ENCODE results near the gene SARDH. TPM values are rescaled to one million over a fixed set of nuclear protein-coding genes. Genes with fewer than 3 reads are reported as not detected.

Gene SARDH
- total and polyA plus RNA-seq, 2 experiments from 2014 or later = 6.0 to 16.9 TPM

- Histone ChIP-seq H3K4me3 (no peak overlapping the region), H3K9me3 (ENCODE audit: low read depth) (no peaks in the 10 kb centered on the region), H3K27ac (no peak overlapping the region), H3K27me3 (no peaks in the 10 kb centered on the region), H3K36me3 (peaks cover 3% of the 10 kb centered on the region), H3K4me1 (ENCODE audit: low read depth) (no peaks in the 10 kb centered on the region)
- no peak for DNase-seq (ENCODE audit: low read depth in 1 of 2, low spot score in 1 of 2)
- TF ChIP-seq, protein P1, sequence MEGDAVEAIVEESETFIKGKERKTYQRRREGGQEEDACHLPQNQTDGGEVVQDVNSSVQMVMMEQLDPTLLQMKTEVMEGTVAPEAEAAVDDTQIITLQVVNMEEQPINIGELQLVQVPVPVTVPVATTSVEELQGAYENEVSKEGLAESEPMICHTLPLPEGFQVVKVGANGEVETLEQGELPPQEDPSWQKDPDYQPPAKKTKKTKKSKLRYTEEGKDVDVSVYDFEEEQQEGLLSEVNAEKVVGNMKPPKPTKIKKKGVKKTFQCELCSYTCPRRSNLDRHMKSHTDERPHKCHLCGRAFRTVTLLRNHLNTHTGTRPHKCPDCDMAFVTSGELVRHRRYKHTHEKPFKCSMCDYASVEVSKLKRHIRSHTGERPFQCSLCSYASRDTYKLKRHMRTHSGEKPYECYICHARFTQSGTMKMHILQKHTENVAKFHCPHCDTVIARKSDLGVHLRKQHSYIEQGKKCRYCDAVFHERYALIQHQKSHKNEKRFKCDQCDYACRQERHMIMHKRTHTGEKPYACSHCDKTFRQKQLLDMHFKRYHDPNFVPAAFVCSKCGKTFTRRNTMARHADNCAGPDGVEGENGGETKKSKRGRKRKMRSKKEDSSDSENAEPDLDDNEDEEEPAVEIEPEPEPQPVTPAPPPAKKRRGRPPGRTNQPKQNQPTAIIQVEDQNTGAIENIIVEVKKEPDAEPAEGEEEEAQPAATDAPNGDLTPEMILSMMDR (IDR thresholded peaks at IDR 0.05; ENCODE audit: low read depth, low read length) = no peak
These were observed 47.7 kb upstream of the SARDH start for GRCh38 chr9:133785753-133786370.

- Histone ChIP-seq H3K27ac (no peak overlapping the region), H3K36me3 (no peaks in the 10 kb centered on the region), H3K9me3 (ENCODE audit: low read depth) (no peaks in the 10 kb centered on the region), H3K27me3 (no peaks in the 10 kb centered on the region), H3K4me1 (ENCODE audit: low read depth) (no peaks in the 10 kb centered on the region), H3K4me3 (no peak overlapping the region)
- DNase-seq (ENCODE audit: low read depth in 1 of 2, low spot score in 1 of 2) = no peak
- TF ChIP-seq, protein P1 (IDR thresholded peaks at IDR 0.05; ENCODE audit: low read depth, low read length) = no peak
These were observed 46.8 kb upstream of the SARDH start for GRCh38 chr9:133784731-133785561.

DNA sequence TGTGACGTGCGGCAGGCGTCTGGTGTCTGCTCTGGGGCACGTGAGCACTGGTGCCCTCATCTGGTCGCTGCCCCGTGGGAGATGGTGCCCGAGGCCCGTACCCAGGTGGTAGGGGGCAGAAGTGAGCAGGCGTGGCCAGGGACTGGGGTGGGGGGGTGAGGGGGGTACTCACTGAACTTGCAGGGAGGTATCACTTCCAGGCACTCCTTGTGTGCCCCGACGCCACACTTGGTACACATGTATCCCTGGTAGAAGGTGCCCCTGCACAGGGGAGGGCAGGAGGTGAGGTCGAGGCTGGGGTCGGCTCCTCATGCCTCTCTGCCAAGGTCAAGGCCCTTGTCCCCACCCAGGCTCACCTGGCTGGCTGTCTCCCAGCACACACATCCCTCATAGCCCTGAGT, 45.2 kb upstream of the SARDH start:
- Histone ChIP-seq H3K9me3 (ENCODE audit: low read depth) (no peaks in the 10 kb centered on the region), H3K27ac (no peak overlapping the region), H3K27me3 (no peaks in the 10 kb centered on the region), H3K4me3 (no peak overlapping the region), H3K4me1 (ENCODE audit: low read depth) (no peaks in the 10 kb centered on the region), H3K36me3 (no peaks in the 10 kb centered on the region)
- DNase-seq (ENCODE audit: low read depth in 1 of 2, low spot score in 1 of 2) = no peak
- TF ChIP-seq, protein P1 (IDR thresholded peaks at IDR 0.05; ENCODE audit: low read depth, low read length) = no peak

DNA sequence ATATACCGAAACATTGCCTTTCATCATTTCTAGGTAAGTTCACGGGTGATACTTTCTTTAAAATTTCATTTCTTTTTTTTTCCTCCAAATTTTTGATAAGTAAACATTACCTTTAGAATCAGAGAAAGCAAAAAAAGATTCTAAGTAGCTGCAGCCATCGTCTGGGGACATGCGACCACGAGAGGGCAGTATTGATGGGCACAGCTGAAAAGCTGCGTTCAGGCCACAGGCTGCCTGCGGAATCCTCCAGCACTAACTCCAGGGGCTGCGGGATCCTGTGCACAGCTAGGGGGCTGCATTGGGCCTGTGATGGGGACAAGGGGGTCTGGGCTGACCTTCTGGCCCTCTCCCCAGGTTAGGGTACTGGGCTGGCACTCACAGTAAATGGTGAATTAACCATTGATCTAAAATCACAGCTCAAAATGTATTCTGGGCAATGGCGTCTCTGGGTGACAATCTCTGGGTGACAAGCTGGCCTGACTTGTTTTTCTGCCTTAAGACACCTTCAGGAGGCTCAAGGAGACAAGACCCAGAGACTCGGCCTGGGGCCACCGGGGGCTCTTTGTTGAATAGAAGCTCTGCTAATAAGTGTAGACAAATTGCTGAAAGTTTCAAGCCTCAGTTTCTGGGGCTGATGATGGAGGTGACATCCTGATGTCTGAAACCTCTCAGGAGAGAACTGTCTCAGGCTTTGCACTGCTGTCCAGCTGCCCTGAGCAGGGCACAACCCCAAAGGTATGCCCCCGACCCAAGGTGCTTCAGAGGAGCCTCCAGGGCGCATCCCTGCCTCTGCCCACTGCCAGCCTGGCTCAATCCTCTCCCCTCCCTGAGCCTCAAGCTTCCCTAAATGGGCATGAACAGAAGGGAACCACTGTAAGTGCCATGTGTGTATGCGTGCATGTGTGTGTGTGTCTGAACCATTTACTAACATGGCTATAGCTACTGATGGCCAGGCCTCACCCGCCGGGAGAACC, 44.3 kb upstream of the SARDH start:
- peak; percentile 78 to 88 for DNase-seq (ENCODE audit: low read depth in 1 of 2, low spot score in 1 of 2)
- Histone ChIP-seq H3K27me3 (no peaks in the 10 kb centered on the region), H3K36me3 (no peaks in the 10 kb centered on the region), H3K27ac (no peak overlapping the region), H3K4me3 (no peak overlapping the region), H3K4me1 (ENCODE audit: low read depth) (no peaks in the 10 kb centered on the region), H3K9me3 (ENCODE audit: low read depth) (no peaks in the 10 kb centered on the region)
- TF ChIP-seq, protein P1 (IDR thresholded peaks at IDR 0.05; ENCODE audit: low read depth, low read length) = peak; percentile 89

- no peaks in the 10 kb centered on the region for H3K36me3 ChIP-seq
These were observed 43.6 kb upstream of the SARDH start for GRCh38 chr9:133781828-133782135.

More at GRCh38 chr9:133781828-133782135, 43.6 kb upstream of the SARDH start:
- Histone ChIP-seq H3K9me3 (ENCODE audit: low read depth) (no peaks in the 10 kb centered on the region), H3K27me3 (no peaks in the 10 kb centered on the region), H3K27ac (no peak overlapping the region), H3K4me3 (no peak overlapping the region), H3K4me1 (ENCODE audit: low read depth) (no peaks in the 10 kb centered on the region)
- TF ChIP-seq, protein P1 (IDR thresholded peaks at IDR 0.05; ENCODE audit: low read depth, low read length) = no peak
- no peak for DNase-seq (ENCODE audit: low read depth in 1 of 2, low spot score in 1 of 2)
